Vagina (tissue), 2 donors: Measurements from ENCODE around the gene TPO.

ENCODE experiments used
- CTCF ChIP-seq, 3 experiments: fragments of 450-650 bp in 2 of 3; fragments of 200-600 bp in 1 of 3; sonication (generic) in 1 of 3; IDR thresholded peaks; one replicate each; pipeline ENCODE4 v1.5.1; 2017 to 2019; ENCODE audit warnings: antibody characterized with exemption in 3 of 3, mild to moderate bottlenecking in 2 of 3, moderate library complexity in 2 of 3
- POLR2A ChIP-seq, 2 donors: fragments of 450-650 bp; IDR thresholded peaks; one replicate each; pipeline ENCODE4 v1.6.1; 2017; ENCODE audit warnings: antibody characterized with exemption in 2 of 2, mild to moderate bottlenecking in 2 of 2, moderate library complexity in 2 of 2

GRCh38 chr2:1472350-1472749, 59.1 kb downstream of the TPO start:
- no peak for TF ChIP-seq CTCF (IDR thresholded peaks at IDR 0.05)
- TF ChIP-seq POLR2A (IDR thresholded peaks at IDR 0.05), result no peak
